ENCODE results near the gene RASL12. TPM values are rescaled to one million over a fixed set of nuclear protein-coding genes. Genes with fewer than 3 reads are reported as not detected.

Gene RASL12
- total and polyA plus RNA-seq, 2 of the 8 experiments (the other 6 are each of a cell fraction or from before 2014, with no cell fraction given), result 9.5 to 10.3 TPM

DNA sequence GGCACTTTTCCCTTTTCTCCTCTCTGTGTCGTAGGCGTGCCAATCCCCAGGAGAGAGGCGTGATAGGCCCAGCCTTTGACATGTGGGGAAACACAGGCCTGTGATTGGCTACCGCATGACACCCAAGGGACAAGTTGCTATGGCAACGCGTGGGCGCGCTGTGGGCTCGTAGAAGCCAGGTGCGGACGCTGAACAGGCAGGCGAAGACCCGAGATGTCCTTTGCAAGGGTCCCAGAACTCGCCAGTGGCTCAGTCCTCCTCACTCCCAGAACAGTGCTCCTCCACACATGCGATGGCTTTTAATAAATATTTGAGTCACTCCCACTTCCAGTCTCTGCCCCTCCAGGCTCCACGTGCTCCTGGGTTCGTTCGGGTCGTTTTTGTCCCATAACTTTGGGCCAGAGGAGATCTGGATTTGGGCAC lies 18.4 kb downstream of the RASL12 start:
- Histone ChIP-seq H2BK20ac (ENCODE audit: low read length) (no peak overlapping the region), H4K20me1 (replicated peaks in 1 of 2; ENCODE audit: control insufficient read depth in 1 of 2, insufficient read depth in 2 of 2, low read length in 2 of 2) (no peaks in the 10 kb centered on the region), H3K79me2 (ENCODE audit: control insufficient read depth in 1 of 2, insufficient read depth in 2 of 2, low read length in 2 of 2) (no peaks in the 10 kb centered on the region), H4K8ac (ENCODE audit: extremely low read depth, insufficient read depth, low read length) (no peak overlapping the region), H3K79me1 (ENCODE audit: low read depth, low read length) (no peaks in the 10 kb centered on the region), H3K23ac (ENCODE audit: insufficient read length) (no peak overlapping the region), H2AK5ac (ENCODE audit: low read depth, low read length) (no peak overlapping the region), H2AFZ (ENCODE audit: low read length) (no peak overlapping the region), H4K5ac (ENCODE audit: insufficient read length, low read depth, low read length) (no peak overlapping the region), H3K4me1 (replicated peaks in 1 of 4; ENCODE audit: control insufficient read depth in 3 of 4, insufficient read depth in 4 of 4, low read length in 3 of 4) (no peaks in the 10 kb centered on the region; a peak in 1 of 7 replicates), H3K9me3 (ENCODE audit: insufficient read depth in 2 of 2, low read depth in 1 of 2, low read length in 1 of 2) (no peaks in the 10 kb centered on the region), H3K18ac (ENCODE audit: extremely low read depth, low read length) (no peak overlapping the region), H3K4ac (replicated peaks; ENCODE audit: insufficient read length, low read depth, low read length) (no peak overlapping the region), H3K27ac (ENCODE audit: low read depth, low read length) (no peak overlapping the region), H2BK12ac (ENCODE audit: low read depth, low read length) (no peak overlapping the region), H3K4me2 (ENCODE audit: insufficient read depth in 1 of 2, low read depth in 2 of 2, low read length in 2 of 2) (peak overlapping the region; percentile 26 to 84), H3K14ac (ENCODE audit: insufficient read length) (no peak overlapping the region), H3K27me3 (replicated peaks in 1 of 4; ENCODE audit: control insufficient read depth in 3 of 4, extremely low read depth in 1 of 4, insufficient read depth in 3 of 4, low read length in 3 of 4) (no peaks in the 10 kb centered on the region; a peak in 2 of 7 replicates), H3K9ac (replicated peaks in 1 of 4; ENCODE audit: extremely low read depth in 1 of 4, low read depth in 3 of 4, low read length in 3 of 4) (no peak overlapping the region), H4K91ac (replicated peaks; ENCODE audit: insufficient read length, low read length) (no peak overlapping the region), H2BK120ac (replicated peaks; ENCODE audit: low read depth, low read length) (no peak overlapping the region), H3K36me3 (ENCODE audit: control insufficient read depth in 2 of 4, insufficient read depth in 4 of 4, low read length in 3 of 4) (no peaks in the 10 kb centered on the region), H3K56ac (replicated peaks; ENCODE audit: insufficient read length, low read depth, low read length) (no peak overlapping the region), H3K23me2 (ENCODE audit: low read depth, low read length) (no peaks in the 10 kb centered on the region), H2BK5ac (ENCODE audit: low read depth, low read length) (no peak overlapping the region), H2BK15ac (ENCODE audit: low read length) (no peak overlapping the region), H3K4me3 (ENCODE audit: extremely low read depth in 1 of 4, insufficient read depth in 2 of 4, low read depth in 3 of 4, low read length in 4 of 4) (peak overlapping the region in 2 of 4 experiments; percentile 15 to 44; a peak in 4 of 8 replicates)
- DNase-seq (ENCODE audit: low read depth in 1 of 2, low spot score in 2 of 2) (peak; percentile 61 to 88), FAIRE-seq (no peak)
- CTCF ChIA-PET (ENCODE audit: partially characterized antibody), result interaction anchor here (1.7 to 33.2 kb wide), 2 partner anchors 24 to 52 kb away, joined by 9 to 1213 read pairs; partner anchors contain the start of genes KBTBD13 and RASL12
- POLR2A ChIA-PET (ENCODE audit: partially characterized antibody), result no interaction called here
- WGBS, 2 experiments (ENCODE audit: extremely low coverage in 1 of 2, insufficient coverage in 1 of 2, insufficient read length in 1 of 2, insufficient replicate concordance in 2 of 2, low coverage in 1 of 2, low lambda C conversion rate in 2 of 2, missing lambda C conversion rate in 1 of 2), result 12% methylated on average over 19 of the region's 19 CpGs; no CpG with 5 or more reads in 1 of the 2 experiments
- no peak for TF ChIP-seq NRF1 (IDR thresholded peaks at IDR 0.05; ENCODE audit: low read depth, low read length)
- TF ChIP-seq, protein P1, sequence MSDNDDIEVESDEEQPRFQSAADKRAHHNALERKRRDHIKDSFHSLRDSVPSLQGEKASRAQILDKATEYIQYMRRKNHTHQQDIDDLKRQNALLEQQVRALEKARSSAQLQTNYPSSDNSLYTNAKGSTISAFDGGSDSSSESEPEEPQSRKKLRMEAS (IDR thresholded peaks at IDR 0.05), result peak; percentile 58
- TF ChIP-seq PHF8 (conservative IDR thresholded peaks at IDR 0.05; ENCODE audit: low read depth, low read length), result no peak
- TF ChIP-seq HDAC2 (IDR thresholded peaks at IDR 0.05; ENCODE audit: borderline replicate concordance in 1 of 2, low read depth in 2 of 2, low read length in 2 of 2), result 0 out of 4 replicates have a peak, but pooled peaks of 1 of the 2 experiments have one; percentile 52
- TF ChIP-seq SIN3A (conservative IDR thresholded peaks at IDR 0.05 in 1 of 2, IDR thresholded peaks at IDR 0.05 in 1 of 2; ENCODE audit: low read depth in 1 of 2, low read length in 2 of 2), result peak; percentile 90 to 91; a peak in 3 of 4 replicates
- TF ChIP-seq KDM1A (IDR thresholded peaks at IDR 0.05; ENCODE audit: borderline replicate concordance, low read length), result no peak
- no peak for TF ChIP-seq YY1 (IDR thresholded peaks at IDR 0.05; ENCODE audit: low read depth, low read length)
- TF ChIP-seq KDM4A (IDR thresholded peaks at IDR 0.05; ENCODE audit: low read depth, low read length, severe bottlenecking), result no peak
- TF ChIP-seq GTF2F1 (IDR thresholded peaks at IDR 0.05; ENCODE audit: borderline replicate concordance, low read depth, low read length), result no peak
- TF ChIP-seq RAD21 (IDR thresholded peaks at IDR 0.05 in 1 of 2, conservative IDR thresholded peaks at IDR 0.05 in 1 of 2; ENCODE audit: low read depth in 2 of 2, low read length in 2 of 2), result no peak
- TF ChIP-seq SP1 (IDR thresholded peaks at IDR 0.05; ENCODE audit: low read depth, low read length), result peak; percentile 93
- TF ChIP-seq, protein P2, sequence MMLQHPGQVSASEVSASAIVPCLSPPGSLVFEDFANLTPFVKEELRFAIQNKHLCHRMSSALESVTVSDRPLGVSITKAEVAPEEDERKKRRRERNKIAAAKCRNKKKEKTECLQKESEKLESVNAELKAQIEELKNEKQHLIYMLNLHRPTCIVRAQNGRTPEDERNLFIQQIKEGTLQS (IDR thresholded peaks at IDR 0.05; ENCODE audit: insufficient read depth, low read depth, low read length), result 0 out of 2 replicates have a peak, but pooled peaks have one; percentile 39
